Measurements from ENCODE around the gene AKR7A2.

Gene AKR7A2

DNA sequence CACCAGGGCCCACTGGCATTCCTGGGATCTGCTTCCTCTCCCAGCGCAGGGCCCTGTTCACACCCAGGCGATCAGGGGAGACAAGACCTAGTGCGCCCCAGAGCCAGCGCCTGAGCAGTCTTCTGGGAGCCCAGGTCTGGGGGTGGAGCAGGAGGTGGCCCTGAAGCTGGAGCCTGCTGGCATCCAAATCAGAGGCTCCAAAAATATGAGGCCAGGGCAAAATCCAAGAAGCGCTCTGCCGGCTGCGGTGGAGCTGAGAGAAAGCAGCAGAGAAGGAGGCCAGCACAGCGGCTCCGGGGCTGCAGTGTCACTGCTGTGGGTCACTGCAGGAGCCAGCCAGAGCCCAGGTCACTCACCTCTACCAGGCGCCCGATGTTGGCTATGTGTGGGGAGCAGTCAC is 32.9 kb upstream of the AKR7A2 start:
- in situ Hi-C loops (cut with HindIII; ENCODE audit: low pct_ligation_motif_present, low pct_unique_long_range_greater_than_20kb, low sequenced_read_pairs), result no loop called here

DNA sequence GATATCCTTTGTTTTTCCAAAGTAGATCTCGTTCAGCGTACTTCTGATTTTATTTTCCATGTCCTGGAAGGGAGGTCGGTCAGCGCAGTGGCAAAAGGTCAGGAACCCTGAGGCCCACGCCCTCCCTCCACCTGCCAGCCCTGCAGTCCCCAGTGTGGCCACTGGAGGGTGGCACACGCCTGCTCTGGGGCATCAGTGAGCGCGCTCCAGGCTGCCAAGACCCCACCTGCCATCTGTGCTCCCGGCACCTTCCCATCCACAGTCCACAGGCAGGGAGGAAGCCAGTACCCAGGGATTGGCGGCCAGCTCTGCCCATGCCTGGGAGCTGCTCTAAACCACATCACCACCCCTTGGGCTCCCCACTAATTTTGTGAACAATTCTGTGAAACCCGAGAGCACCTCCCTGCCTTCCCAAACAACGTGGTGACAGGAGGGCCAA is 32.4 kb upstream of the AKR7A2 start:
- peak; percentile 48 for DNase-seq
- in situ Hi-C loops (cut with HindIII; ENCODE audit: low pct_ligation_motif_present, low pct_unique_long_range_greater_than_20kb, low sequenced_read_pairs), result no loop called here

More for the DNA sequence above, 32.9 kb upstream of the AKR7A2 start:
- no peak for DNase-seq

DNA sequence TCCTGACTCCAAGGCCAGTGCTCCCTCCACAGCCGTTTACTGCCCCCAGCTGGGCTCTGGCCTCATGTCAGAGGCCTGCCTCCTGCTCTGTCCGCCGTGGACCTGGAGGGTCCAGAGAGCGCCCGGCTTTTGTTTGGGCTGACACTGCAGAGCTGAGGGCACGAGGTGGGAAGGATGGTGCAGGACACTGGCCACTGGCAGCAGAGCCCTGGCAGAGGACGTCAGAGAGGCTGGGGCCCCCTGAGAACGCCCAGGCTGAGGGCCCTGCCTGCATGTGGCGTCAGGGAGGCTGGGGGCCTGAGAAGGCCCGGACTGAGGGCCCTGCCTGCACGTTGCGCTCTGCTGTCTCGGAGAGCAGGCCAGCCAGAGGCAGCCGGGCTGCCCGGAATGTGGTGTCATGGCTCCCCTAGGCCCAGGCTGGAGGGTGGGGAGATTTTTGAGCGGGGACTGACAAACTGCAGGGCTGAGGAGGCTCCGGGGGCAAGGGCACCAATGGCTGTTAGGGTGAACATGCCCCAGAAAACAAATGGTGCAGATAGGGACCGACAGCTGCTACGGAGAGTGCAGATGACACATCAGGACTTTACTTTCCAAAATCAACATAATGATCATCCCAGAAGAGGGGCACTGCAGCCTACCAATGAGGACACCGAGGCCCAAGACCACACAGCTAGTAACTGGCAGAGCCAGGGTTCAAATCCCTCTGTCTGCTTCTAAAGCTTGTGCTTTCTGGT is 31.8 kb upstream of the AKR7A2 start:
- DNase-seq, result no peak
- in situ Hi-C loops (cut with HindIII; ENCODE audit: low pct_ligation_motif_present, low pct_unique_long_range_greater_than_20kb, low sequenced_read_pairs), result no loop called here

DNA sequence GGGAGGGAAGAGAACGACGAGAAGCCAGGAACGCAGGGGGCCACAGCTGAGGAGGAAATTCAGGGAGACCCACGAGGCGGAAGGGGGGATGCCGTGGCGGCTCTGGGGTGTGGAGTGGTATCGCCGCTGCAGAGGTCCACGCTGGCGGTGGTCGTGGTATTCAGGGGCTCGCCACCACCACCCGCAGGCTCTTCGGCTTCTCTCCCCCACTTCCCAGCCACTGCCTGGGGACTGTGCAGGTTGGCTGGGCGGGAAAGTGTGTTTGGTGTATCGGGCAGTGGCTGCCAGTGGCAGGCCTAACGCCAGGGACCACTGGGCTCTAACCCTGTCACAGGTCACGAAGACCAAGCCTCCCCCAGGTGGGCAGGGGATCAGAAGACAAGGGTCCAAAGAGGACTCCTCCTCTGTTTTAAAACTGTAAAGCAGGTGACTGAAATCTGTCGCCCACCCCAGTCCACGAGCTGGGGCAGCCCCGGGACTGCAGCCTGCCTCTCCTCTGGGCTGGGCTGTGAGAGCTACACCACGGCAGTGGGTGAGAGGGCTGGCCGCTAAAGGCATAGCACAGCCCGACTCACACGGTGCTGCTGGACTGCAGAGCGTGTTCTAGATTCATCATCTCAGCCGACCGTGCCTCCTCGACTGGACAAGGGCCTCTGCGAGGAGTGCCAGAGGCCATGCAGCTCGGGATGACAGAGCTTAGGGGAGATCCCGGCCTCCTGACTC is 31.1 kb upstream of the AKR7A2 start:
- in situ Hi-C loops (cut with HindIII; ENCODE audit: low pct_ligation_motif_present, low pct_unique_long_range_greater_than_20kb, low sequenced_read_pairs), result no loop called here
- DNase-seq, result no peak

DNA sequence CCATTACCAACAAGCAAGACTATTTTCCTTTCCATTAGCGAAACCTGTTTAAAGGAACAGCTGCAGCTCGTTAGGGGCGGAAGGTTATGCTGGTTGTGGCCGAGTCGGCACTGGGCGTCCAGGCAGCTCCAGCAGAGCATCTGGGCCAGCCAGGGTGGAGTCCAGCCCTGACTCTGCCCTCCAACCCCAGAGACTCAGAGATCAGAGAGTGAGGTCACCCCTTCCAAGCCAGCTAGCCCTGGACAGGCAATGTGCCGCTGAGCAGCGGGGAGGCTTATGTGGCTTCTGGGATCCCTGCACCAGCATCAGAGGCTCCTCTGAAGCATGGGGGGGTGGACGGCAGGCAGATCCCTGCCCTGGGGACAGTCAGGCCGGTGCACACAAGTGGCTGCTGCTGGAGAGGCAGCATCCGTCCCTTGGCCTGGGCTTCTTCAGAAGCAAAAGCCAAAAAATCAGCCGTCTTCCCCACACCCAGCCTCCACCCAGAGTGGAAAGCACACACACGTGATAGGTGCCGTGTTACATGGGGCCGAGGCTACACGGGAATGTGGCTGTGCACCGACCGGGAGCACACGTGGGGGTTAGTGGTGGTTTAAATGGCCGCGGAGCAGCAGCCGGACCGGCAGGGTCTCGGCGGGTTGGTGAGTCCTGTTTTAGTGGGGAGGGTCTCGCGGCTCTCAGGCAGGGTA is 30.3 kb upstream of the AKR7A2 start:
- in situ Hi-C loops (cut with HindIII; ENCODE audit: low pct_ligation_motif_present, low pct_unique_long_range_greater_than_20kb, low sequenced_read_pairs), result no loop called here
- no peak for DNase-seq

DNA sequence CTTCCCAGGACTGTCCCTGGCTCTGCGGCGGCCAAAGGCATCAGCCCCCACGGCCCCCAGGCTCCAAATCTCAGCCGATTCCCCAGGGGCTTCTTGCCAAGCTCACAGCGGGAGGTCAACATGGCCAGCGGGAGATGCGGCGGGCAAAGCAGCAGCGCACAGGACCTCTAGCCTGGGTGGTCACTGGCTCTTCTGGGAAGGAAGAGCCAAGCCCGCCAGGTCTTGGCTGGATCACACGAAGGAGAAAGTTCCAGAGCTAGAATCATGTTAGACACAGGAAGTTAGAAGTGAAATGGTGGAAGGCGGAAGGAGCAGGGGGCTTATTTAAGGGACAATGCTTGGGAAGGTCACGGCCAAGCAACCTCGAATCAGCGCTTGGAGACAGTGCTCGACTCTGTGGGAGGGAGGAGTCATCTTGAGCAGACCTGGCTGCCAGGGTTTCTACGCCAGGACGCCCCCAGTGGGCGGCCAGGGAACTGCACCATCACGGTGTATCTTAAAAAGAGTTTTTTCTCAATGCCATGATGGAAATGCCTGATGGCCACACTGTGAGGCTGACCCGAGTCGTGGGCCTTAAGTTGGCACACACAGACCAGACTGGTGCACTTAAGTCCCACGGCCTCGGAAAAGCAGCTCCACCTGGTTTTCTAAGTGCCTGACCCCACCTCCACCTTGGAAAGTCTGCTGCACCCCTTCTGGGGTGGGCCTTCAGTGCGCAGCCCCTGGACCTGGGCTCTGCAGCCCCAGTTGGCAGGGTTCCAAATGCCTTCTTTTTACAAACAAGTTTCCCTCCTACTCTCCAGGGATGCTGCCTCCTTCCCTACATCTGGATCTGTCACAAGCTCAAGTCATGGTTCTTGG is 29.5 kb upstream of the AKR7A2 start:
- DNase-seq, result peak; percentile 78
- in situ Hi-C loops (cut with HindIII; ENCODE audit: low pct_ligation_motif_present, low pct_unique_long_range_greater_than_20kb, low sequenced_read_pairs), result no loop called here

DNA sequence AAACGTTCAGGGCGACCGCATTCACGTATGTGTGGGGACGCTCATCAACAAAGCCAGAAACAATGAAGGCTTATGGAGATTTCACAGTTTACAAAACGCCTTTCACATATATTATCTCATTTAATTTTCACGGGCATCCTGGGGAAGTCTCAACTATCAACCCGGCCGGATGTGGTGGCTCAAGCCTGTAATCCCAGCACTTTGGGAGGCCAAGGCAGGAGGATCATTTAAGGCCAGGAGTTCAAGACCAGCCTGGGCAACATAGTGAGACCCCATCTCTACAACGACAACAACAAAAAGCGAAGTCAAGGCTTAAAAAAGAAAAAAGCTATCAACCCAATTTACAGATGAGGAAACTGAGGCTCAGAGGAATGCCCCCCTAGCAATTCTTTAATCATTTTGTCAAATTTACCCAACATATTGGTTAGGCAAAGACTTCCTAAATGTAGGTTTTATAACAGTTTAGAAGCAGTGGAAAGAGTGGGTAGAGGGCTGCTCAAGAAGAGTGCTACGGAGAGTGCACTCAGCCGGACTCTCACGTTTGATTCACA is 28.5 kb upstream of the AKR7A2 start:
- DNase-seq, result no peak
- in situ Hi-C loops (cut with HindIII; ENCODE audit: low pct_ligation_motif_present, low pct_unique_long_range_greater_than_20kb, low sequenced_read_pairs), result no loop called here

DNA sequence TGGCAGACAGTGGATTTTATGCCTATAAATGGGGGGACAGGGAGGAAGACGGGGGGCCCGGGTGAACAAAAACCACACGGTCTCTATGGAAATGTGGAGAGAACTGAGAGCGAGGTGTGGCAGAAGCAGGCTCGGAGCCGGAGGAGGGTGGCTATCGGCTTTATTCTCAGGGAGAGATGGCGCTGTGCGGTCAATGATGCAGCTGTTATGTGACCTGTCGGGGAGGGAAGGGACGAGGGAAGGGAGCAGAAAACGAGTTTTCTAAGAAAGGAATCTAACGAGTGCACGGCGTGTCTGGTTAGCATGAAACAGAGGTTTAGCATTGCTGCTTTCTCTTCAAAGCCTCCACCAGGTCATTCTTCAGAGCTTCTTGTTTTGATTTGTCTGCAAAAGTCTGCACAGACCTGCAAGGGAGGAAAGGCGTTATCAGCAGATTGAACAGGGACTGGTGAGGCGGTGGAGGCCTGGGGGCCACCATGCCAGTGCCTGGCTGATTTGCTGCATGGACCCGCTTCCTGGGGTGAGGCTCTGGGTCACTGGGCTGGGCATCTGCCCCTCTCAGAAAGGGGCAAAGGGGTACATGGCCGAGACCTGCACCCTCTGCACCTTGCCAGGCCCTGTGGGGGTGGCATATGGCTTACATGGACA is 27.4 kb upstream of the AKR7A2 start:
- in situ Hi-C loops (cut with HindIII; ENCODE audit: low pct_ligation_motif_present, low pct_unique_long_range_greater_than_20kb, low sequenced_read_pairs), result no loop called here
- DNase-seq, result no peak

DNA sequence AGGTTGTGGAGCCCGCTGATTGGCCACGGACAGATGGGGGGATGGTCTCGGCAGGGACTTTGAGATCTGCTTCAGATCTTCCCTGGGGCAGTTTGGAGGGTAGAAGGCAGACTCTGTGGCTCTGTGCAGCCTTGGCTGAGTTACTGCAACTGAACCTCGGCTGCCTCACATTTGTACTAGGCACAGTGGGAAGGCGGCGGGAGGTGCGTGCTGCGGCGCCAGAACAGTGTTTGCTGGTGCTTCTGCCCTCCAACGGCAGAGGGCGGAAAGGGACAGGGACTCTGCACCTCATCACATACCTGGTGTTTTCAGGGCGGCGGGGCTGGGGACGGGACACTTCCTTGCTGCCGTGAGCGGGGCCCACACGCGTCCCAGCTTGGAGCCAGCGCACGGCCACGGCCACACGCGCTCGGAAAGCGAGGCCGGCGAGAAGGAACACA is 26.4 kb upstream of the AKR7A2 start:
- DNase-seq, result no peak
- in situ Hi-C loops (cut with HindIII; ENCODE audit: low pct_ligation_motif_present, low pct_unique_long_range_greater_than_20kb, low sequenced_read_pairs), result no loop called here

DNA sequence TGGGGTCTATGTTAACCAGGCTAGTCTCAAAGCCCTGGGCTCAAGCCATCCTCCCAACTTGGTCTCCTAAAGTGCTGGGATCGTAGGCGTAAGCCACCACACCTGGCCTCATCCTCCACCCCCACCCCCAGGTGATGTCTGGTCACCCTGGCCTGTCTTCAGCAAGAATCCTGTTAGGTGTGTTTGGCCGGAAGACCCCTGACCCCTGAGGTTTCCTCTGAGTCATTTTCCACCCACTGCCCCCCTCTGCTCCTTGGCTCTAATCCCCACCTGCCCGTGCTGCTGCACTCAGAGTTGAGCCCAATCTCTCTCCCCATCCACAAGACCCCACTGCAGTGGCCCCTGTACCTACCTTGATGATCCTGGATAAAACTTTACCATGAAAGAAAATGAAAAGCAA is 25.3 kb upstream of the AKR7A2 start:
- in situ Hi-C loops (cut with HindIII; ENCODE audit: low pct_ligation_motif_present, low pct_unique_long_range_greater_than_20kb, low sequenced_read_pairs), result no loop called here
- no peak for DNase-seq

DNA sequence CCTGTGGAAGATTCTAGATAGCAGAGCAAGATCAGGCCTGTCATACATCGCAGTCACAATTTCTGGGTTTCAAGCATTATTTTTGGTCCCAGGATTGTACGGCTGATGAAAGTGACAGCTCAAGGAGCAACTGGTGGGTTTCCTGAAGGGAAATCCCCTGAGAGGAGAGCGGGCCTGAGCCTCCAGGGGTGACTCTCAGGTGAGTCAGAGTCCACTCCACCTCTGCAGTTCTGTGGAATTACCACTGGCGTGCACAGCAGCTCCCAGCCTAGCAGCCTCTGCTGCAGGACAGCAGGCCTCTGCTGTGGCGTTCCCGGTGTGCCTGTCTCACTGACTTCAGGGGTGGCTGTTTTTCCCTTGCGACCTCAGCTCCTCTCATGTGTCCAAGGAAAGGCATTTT is 24.6 kb upstream of the AKR7A2 start:
- in situ Hi-C loops (cut with HindIII; ENCODE audit: low pct_ligation_motif_present, low pct_unique_long_range_greater_than_20kb, low sequenced_read_pairs), result no loop called here
- DNase-seq, result no peak

DNA sequence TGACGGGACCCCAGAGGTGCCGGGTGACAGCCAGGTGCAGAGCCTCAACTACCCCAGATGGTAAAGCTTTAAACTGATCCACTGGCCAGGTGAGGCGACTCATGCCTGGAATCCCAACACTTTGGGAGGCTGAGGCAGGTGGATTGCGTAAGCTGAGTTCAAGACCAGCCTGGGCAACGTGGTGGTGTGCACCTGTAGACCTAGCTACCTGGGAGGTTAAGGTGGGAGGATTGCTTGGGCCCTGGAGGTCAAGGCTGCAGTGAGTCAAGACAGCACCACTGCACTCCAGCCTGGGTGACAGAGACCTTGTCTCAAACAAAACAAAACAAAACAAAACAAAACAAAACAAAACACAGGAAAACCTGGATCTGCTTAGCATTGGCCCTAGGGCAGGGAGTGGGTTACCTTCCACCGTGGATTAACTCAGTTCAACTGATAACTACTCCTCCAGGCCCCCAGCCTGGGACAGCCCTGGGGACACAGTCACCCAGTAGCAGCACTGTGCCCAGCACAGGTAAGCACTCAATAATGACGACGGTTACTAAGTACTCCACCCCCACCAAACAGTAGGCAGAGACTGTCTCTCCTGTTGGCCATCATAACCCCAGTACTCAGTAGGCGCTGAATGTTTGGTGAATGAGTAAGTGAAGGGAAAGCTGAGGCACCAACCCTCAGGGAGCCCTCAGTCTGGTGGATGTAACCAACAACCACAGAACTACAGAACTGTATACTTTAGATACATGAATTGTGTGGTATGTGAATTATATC is 21.8 kb upstream of the AKR7A2 start:
- DNase-seq, result no peak
- in situ Hi-C loops (cut with HindIII; ENCODE audit: low pct_ligation_motif_present, low pct_unique_long_range_greater_than_20kb, low sequenced_read_pairs), result no loop called here

DNA sequence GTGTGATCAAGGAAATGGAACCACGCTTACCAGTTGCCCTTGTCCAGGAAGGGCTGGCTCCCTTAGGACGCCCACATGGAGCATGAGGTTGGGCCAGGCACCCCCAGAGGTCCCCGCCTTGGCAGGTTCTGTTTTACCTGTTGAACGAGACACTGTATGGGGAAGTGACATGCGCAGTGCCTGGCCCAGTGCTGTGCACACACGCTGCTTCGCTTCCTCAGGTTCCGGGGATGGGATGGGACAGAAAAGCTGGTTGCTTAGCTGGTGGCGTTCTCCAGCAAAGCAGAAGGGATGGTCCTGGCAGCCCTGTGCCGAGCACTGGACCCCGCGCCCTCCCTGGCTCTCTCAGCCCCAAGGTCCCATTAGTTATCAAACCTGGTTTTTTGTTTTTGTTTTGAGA is 20.9 kb upstream of the AKR7A2 start:
- no peak for DNase-seq
- in situ Hi-C loops (cut with HindIII; ENCODE audit: low pct_ligation_motif_present, low pct_unique_long_range_greater_than_20kb, low sequenced_read_pairs), result no loop called here

DNA sequence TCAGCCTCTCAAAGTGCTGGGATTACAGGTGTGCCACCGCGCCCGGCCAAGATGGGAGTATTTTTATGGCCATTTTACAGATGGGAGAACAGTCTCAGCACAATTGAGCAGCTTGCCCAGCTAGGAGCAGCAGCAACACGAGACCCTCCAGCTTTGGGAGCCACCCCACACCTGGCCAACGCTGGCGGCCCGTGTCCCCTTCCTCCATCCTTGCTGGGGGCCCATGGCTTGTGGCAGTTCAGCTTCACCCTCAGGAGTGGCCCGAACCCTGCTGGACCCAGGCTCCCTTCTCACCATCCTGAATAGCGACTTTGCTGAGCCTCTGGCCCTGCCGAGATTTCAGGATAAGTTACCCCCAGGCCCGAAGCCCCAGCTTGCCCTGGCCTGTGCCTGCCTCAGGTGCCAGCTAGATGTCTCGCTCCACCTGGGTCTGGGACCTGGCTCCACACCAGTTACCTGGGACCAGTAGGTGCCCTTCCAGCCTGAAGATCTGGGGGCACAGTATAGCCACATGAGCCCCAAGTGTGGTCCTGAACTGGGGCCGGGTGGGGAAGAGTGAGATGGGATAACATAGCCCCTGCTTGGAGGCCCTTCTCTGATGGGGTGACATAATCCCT is 19.4 kb upstream of the AKR7A2 start:
- DNase-seq, result no peak
- in situ Hi-C loops (cut with HindIII; ENCODE audit: low pct_ligation_motif_present, low pct_unique_long_range_greater_than_20kb, low sequenced_read_pairs), result no loop called here

DNA sequence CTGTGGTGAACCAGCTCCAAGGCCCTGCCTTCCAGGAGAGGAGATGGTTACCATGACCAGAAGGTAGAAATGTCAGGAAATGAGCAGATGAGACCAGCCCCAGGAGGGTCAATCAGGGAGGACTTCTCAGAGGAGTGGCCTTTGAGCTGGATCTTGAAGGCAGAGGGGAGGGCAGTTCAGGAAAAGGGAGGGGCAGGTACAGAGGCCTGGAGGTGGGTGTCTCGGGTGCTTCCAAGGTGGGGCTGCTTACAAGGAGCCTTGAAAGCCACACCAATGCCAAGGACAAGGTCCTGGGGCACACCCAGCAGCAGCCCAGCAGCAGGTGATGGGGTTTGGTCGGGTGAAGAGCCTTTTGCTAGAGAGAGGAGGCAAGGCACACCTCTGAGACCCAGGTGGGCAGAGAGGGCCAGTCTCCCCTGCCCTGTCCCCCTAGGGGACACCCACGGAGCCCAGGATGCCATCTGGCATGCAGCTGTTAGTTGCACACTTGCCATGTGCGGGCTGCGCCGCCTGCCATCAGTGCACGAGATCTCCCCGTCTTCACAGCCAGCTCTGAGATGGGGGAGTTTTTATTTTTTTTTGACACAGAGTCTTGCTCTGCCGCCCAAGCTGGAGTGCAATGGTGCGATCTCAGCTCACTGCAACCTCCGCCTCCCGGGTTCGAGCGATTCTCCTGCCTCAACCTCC is 18.6 kb upstream of the AKR7A2 start:
- in situ Hi-C loops (cut with HindIII; ENCODE audit: low pct_ligation_motif_present, low pct_unique_long_range_greater_than_20kb, low sequenced_read_pairs), result no loop called here

DNA sequence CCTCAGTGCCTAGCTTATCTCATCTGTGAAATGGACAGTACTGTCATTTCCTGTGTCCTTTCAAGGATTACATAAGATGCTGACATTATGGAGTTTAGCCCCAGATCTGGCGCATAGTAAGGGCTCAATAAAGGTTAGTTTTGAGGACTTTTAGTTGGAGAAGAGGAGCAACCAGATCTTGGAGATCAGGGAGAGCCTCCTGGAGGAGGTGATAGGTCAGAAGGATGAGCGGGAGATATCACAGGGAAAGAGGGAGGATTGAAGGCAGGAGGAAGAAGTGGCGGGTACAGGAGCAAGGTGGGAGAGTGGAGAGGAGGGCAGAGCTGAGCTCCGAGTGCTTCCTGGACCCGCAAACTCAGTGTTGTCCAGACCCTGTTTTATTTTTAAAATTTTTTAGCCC is 17.7 kb upstream of the AKR7A2 start:
- no peak for DNase-seq
- in situ Hi-C loops (cut with HindIII; ENCODE audit: low pct_ligation_motif_present, low pct_unique_long_range_greater_than_20kb, low sequenced_read_pairs), result no loop called here

More for the DNA sequence above, 18.6 kb upstream of the AKR7A2 start:
- DNase-seq, result no peak

All from ACHN (cell line).